NCI-H510A (cell line): Measurements from ENCODE around the gene KCNK3.

Source experiments
- DNase-seq: peaks from one replicate; lab custom pipeline; 2025; lab: John Stamatoyannopoulos, UW

The KCNK3 gene

DNA sequence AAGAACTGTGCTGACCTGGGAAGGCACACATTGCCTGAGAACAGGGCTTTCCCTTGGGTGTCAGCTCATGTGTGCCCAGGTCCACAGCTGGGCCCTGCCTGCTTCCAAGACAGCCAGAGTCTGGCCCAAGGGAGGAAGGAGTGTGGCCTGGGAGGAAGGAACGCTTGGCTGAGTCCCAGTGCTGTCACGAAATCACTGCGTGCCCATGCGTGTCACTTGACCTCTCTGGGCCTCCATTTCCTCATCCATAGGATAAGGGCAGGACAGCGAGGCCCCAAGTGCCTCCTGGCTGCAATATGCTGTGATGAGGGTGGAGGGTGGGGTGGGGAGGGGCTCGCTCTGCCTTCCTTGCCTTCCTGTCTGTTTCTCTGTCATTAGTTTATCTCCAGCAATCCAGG lies 642 bp upstream of the KCNK3 start:
- no peak for DNase-seq

DNA sequence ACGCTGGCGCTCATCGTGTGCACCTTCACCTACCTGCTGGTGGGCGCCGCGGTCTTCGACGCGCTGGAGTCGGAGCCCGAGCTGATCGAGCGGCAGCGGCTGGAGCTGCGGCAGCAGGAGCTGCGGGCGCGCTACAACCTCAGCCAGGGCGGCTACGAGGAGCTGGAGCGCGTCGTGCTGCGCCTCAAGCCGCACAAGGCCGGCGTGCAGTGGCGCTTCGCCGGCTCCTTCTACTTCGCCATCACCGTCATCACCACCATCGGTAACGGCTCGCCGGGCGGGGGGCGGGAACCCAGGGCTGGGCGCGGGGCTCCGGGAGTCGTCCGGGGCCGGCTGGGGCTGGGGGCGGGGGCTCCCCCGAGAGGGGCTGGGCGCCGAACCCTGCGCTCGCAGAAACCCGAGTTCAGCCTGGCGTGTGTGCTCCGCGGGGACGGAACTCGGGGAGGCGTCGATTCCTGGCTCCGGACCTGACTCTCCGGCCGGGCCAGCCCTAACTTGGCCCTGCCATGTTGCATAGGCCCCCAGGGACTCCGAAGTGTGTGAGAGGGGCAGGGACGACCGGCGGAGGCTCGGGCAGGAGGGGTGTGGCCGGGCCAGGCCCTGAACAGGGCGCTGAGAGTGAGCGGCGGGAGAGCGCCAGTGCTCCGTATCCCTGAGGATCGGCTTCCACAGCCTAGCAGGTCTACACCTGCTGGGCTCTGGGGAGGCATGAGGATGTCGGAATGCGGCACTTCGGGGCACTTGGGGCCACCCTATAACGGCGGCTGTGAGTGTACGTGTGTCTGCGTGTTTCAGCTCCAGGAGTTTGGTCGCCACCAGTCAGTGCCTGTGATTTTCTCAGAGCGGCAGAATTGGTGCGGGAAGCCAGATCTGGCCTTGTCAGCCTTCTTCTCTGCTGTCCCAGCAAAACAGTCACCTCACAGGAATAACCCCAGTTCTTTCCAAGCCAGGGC lies 651 bp downstream of the KCNK3 start:
- DNase-seq = peak; percentile 30

DNA sequence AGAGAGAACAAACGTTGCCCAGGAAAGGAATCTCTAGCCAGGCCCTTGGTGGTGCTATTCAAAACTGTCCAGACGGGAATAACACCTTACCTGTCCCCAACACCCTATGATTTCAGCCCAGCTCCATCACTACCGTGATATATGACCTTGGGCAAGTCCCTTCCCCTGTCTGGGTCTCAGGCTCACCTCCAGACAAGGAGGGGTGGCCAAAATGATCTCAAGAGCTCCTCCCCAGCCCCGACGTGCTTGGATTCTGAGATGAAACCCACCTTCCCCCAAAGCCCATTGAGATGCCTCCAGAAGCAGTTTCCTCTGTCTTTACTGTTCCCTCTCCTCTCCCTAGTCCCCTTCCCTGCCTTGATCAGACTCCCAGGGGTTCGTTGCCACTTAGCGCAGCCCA lies 1.5 kb downstream of the KCNK3 start:
- DNase-seq = no peak

DNA sequence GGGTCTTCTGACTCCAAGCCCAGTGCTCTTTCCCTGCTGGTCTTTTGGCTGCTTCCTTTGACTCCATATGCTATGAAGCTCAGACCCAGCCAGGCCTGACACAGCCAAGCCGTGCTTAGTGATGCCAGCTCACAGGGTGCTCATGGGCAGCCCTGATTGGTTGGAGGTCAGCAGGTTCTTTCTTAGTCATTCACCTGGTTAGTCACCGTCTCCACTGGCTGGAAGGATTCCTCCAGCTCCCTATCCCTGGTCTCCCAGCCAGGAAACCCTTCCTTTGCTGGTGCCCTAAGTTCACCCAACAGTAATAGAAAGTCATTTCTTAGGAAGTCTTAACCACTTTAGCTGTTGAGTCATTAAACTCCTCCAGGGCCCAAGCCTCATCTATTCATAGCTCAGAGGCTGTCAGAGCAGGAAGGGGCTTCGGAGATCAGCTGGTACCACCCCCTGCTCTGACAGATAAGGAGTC lies 3.9 kb downstream of the KCNK3 start:
- DNase-seq = no peak

DNA sequence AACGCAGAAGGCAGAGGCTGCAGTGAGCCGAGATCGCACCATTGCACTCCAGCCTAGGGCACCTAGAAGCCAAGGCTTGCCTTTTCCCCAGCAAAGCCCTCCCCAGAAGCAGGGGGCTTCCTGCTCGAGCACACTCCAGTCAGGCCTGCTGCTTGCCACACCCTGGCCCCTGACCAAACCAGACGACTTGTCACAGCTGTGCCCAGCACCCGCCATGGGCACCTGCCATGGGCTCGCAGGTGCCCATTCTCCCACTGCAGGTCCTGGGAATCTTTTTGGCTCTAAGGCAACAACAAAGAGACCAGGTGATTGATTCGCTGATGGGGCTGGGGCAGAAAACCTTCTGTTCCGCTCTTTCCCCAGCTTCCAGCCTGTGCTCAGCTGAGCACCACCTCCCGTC lies 4.9 kb downstream of the KCNK3 start:
- DNase-seq = no peak

GRCh38 chr2:26699295-26699694 lies 6.8 kb downstream of the KCNK3 start:
- no peak for DNase-seq

DNA sequence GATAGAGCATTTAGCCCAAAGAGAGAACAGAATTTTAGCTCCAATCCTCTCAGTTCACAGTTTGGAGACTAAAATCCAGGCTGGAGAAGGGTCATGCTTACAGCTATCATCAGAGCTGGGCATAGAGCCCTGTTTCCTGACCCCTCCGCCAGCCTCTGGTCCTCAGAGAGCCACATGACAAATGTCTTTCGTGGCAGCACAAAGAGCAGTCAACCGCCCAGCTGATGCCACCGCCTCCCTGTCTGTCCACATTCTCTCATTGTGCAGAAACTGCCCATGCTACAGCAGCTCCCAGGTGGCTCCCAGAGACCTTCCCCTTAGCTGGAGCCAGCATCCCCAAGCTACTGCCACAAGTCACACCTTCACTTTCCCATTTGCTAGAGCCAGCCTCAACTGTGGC lies 7.6 kb downstream of the KCNK3 start:
- no peak for DNase-seq

GRCh38 chr2:26701596-26701995 lies 9.1 kb downstream of the KCNK3 start:
- DNase-seq = no peak

- DNase-seq = no peak
Observed at GRCh38 chr2:26702025-26702424, 9.5 kb downstream of the KCNK3 start.

DNA sequence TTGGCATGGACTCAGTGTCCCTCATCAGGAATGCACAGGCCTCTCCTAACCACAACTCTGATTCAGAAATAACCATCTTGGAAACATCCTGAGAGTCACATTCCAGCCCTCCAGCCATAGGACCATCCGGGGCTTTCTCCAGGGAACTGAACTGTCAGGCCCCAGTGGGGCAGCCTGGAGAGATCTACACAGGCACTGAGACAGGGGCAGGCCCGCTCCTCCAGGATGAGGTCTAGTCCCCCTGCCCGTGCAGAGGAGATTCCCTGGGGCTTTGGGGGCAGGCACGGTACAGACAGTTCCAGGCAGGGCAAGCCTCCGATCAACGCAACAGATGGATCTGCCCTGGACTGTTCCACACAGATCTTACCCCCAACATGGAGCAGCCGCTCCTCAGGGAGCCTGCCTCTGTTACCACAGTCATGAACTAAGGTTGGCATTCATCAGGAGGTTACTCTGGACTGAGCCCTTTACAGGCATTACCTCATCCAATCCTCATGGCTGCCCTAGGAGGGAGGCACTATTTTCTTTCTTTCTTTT lies 12.0 kb downstream of the KCNK3 start:
- no peak for DNase-seq

- DNase-seq = no peak
Observed at GRCh38 chr2:26705126-26705525, 12.6 kb downstream of the KCNK3 start.

- DNase-seq = no peak
Observed at GRCh38 chr2:26706093-26706492, 13.6 kb downstream of the KCNK3 start.

DNA sequence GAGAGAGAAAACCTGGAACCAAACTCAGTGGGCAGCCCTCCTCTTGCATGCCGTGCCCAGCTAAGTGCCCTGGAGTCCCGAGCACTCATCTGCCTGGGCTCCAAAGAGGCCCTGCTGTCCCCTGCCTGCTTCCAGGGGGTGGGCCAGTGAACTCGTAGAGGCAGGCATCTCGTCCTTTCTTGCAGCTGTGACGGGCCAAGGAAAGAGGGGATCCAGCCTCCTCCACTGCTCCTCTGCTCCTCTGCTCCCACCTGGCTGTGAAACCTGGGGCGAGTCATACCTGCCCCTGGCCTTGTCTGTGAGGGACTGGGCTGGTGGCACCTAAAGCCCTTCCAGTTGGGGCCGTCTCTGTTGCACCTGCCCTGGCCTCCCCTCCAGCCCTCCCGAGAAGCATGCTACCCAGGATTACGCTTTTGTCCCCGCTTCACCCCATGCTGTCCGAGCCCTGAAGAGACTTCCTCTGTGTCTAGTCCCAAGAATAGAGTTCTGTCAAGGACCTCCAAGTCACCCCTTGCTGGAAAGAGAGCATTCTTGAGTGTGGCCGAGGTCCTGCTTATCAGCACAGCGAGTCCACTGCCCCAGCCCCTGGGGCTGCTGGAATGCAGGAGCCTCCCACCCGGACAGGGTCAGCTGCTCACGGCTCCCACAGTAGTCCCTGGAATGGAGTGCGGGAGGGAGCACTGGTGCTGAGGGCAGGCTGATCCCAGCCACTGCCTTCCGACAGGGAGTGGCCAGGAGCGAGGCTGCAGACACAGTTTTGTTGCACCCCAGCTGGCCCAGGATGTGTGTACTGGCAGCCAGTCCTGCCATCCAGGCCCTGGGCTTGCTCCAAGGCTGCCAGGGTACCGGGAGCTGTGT lies 14.3 kb downstream of the KCNK3 start:
- DNase-seq = no peak

DNA sequence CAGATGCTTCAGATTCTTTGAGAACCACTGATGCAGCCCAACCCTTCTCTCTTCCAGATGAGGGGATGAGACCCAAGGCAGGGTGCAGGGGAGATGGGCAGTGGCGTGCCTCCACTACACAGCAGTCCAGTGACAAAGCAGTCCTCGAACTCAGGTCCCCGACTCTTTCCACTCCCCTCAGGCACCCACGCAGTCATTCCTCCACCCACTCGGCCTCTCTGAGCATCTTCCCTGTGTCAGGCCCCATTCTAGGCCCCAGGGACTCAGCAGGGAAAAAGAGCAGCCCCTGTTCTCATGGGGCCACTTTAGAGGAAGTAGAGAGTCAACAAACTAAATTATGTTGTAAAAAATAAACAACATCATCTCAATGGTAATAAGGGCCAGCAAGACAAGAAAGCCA lies 15.2 kb downstream of the KCNK3 start:
- DNase-seq = no peak

GRCh38 chr2:26708457-26708856 lies 15.9 kb downstream of the KCNK3 start:
- DNase-seq = no peak

DNA sequence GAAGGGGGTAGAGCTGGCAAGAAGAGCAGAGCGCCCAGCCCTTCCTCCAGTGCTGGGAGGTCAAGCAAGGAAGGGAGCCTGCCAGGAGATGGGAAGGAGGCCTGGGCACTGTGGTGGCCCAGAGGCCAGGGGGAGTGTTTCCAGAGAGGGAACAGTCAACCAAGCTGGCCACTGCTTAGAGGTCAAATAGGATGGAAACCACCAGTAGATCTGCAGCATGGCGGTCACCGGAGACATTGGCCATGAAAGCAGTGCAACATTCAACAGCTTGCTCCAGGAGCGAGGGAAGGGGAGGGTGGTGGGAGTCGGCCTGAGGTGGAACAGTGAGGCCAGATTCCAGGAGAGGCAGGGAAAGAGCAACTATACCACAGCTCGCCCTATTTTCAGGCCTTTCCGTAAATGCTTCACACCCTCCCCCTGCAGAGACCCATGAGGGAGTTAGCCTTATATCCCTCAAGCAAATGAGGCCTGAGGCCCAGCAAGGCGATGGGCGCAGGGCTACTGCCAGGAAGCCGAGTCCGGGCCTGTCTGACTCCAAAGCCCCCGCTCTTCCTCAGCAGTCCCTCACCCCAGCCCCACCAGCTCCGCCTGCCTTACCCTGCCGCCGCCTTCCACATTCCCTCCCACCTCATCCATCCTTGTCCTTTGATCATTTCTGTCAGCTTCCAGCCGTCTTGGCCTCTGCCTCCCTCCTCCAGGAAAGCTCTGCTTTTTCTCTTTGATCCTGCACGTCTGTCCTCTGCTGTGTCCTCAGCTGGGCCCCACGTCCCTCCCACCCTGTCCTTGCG lies 17.0 kb downstream of the KCNK3 start:
- no peak for DNase-seq

GRCh38 chr2:26710145-26710544 lies 17.6 kb downstream of the KCNK3 start:
- DNase-seq = no peak

DNA sequence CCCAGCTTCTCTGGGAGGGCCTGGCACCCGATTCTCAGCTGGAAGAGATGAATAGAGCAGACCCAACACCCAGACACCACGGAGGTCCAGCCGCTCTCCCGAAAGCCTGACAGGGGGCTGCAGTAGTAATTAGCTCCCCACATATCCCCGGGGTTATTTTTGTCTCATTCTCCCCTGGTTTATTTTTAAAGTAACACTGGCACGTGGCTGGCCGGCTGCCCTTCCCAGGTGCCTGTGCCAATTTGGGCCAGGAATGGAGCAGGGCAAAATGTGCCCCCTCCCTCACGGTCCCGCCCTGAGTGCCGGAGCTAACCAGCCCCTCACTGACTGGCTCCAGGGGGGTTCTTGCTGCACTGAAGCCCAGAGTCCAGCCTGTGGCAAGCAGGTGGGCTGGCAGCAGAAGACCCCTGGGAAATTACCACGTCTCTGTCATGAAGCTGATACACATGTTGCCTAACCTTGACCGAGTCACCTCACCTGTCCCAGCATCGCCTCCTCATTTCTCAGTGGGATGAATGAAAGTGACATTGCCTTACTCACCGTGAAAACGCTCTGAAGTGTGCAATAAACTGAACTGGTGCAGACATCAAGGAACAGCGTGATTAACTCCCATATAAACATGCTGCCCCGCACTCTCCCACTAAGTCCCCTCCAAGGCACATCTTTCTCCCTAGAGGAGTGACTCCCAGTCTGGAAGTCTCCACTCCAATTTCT lies 18.4 kb downstream of the KCNK3 start:
- no peak for DNase-seq

DNA sequence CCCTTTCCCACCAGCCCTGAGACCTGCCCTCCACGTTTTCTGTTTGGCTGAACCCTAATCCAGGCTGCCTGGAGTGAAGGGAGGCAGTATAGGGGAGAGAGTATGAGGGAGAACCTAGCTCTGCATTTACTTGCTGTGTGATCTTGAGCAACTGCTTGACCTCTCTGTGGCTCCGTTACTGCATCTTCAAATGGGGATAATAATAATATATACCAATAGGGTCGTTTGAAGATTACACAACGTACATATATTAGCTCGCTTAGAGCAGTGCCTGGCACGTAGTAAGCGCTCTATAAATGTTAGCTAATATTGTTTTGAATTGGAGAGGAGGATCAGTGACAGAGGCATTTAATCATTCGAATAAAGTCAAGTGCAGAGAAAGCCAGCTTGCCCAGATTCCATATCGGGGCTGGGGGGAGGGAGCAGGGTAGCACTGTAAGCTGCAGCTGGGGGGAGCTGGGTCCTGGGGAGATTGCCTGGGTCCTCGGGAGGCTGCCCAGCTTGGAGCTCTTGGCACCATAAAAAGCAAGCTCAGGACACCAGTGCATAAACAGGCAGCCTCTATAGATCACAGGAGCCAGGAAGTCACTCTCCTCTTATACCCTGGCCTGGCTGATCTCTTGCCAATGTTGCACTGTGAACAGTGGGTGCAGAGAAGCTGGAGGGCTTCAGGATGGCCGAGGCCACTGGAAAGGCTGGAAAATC lies 19.1 kb downstream of the KCNK3 start:
- no peak for DNase-seq
